Vagina (tissue), 2 donors: ENCODE measurements around the gene CTR9. TPM values are rescaled to one million over a fixed set of nuclear protein-coding genes. Genes with fewer than 3 reads are reported as not detected.
A peak's percentile ranks its signal among the peaks of the same experiment; 100 is the strongest.

Experiments used
- DNase-seq, 2 donors: peaks; one replicate each; pipeline ENCODE4 v3.0.0-alpha.2; 2017; ENCODE audit errors: extremely low spot score in 2 of 2
- H3K27ac ChIP-seq: fragments of 200-600 bp; sonication (generic); one replicate; pipeline ENCODE4 v1.5.1; 2019
- H3K27me3 ChIP-seq: fragments of 200-600 bp; sonication (generic); one replicate; pipeline ENCODE4 v1.5.1; 2019
- H3K36me3 ChIP-seq, 2 donors: fragments of 200-600 bp; sonication (generic); one replicate each; pipeline ENCODE4 v1.5.1; 2017 to 2019
- H3K4me1 ChIP-seq: fragments of 200-600 bp; sonication (generic); one replicate; pipeline ENCODE4 v1.5.1; 2019
- H3K4me3 ChIP-seq, 2 donors: fragments of 200-600 bp; sonication (generic); 1 replicate in 1 of 2; 2 replicates in 1 of 2; pipeline ENCODE4 v1.5.1; 2016 to 2019
- H3K9me3 ChIP-seq: fragments of 200-600 bp; sonication (generic); one replicate; pipeline ENCODE4 v1.5.1; 2019
- CTCF ChIP-seq, 3 experiments: fragments of 450-650 bp in 2 of 3; fragments of 200-600 bp in 1 of 3; sonication (generic) in 1 of 3; IDR thresholded peaks; one replicate each; pipeline ENCODE4 v1.5.1; 2017 to 2019; ENCODE audit warnings: antibody characterized with exemption in 3 of 3, mild to moderate bottlenecking in 2 of 3, moderate library complexity in 2 of 3
- POLR2A ChIP-seq, 2 donors: fragments of 450-650 bp; IDR thresholded peaks; one replicate each; pipeline ENCODE4 v1.6.1; 2017; ENCODE audit warnings: antibody characterized with exemption in 2 of 2, mild to moderate bottlenecking in 2 of 2, moderate library complexity in 2 of 2
- POLR2AphosphoS5 ChIP-seq, 2 donors: sonication (generic); formaldehyde crosslinking; IDR thresholded peaks; one replicate each; pipeline ENCODE4 v1.9.0; 2017; ENCODE audit warnings: antibody characterized with exemption in 2 of 2, mild to moderate bottlenecking in 2 of 2, low read depth in 1 of 2; ENCODE audit not compliant: insufficient read depth in 1 of 2
- intact Hi-C: fragments of 100-400 bp; cut with DNase I; formaldehyde crosslinking; loops from one replicate; pipeline ENCODE4 v1.15.1; 2023
- total RNA-seq: library from RNA; depleted of rRNA; stranded (reverse); fragments of >200 nt; gene quantifications from one replicate; pipeline ENCODE4 v1.2.3, GENCODE V29; 2016

Gene CTR9
- total RNA-seq, 1 donor from 2014 or later: 20.6 TPM

- Histone ChIP-seq H3K9me3 (no peaks in the 10 kb centered on the region), H3K27ac (no peak overlapping the region), H3K36me3 (no peaks in the 10 kb centered on the region), H3K27me3 (no peaks in the 10 kb centered on the region), H3K4me1 (peaks cover 31% of the 10 kb centered on the region), H3K4me3 (no peak overlapping the region)
- TF ChIP-seq POLR2AphosphoS5 (IDR thresholded peaks at IDR 0.05; ENCODE audit: insufficient read depth in 1 of 2, low read depth in 1 of 2): no peak
- DNase-seq: no peak
- intact Hi-C loops: no loop called here
Observed at GRCh38 chr11:10725114-10725906, 25.7 kb upstream of the CTR9 start.

- intact Hi-C loops: no loop called here
- Histone ChIP-seq H3K4me3 (no peak overlapping the region), H3K27me3 (no peaks in the 10 kb centered on the region), H3K9me3 (no peaks in the 10 kb centered on the region), H3K36me3 (no peaks in the 10 kb centered on the region), H3K4me1 (peaks cover 31% of the 10 kb centered on the region), H3K27ac (no peak overlapping the region)
- no peak for DNase-seq
- no peak for TF ChIP-seq POLR2AphosphoS5 (IDR thresholded peaks at IDR 0.05; ENCODE audit: insufficient read depth in 1 of 2, low read depth in 1 of 2)
- TF ChIP-seq CTCF (IDR thresholded peaks at IDR 0.05): no peak
- TF ChIP-seq POLR2A (IDR thresholded peaks at IDR 0.05): no peak
Observed at GRCh38 chr11:10725907-10726253, 25.2 kb upstream of the CTR9 start.

- DNase-seq: no peak
Observed at GRCh38 chr11:10727146-10727851, 23.7 kb upstream of the CTR9 start.

GRCh38 chr11:10728154-10728553 is 22.9 kb upstream of the CTR9 start:
- no peak for DNase-seq
- intact Hi-C loops: no loop called here
- Histone ChIP-seq H3K4me1 (peaks cover 31% of the 10 kb centered on the region), H3K36me3 (no peaks in the 10 kb centered on the region), H3K4me3 (no peak overlapping the region), H3K27me3 (no peaks in the 10 kb centered on the region), H3K9me3 (no peaks in the 10 kb centered on the region), H3K27ac (peak overlapping the region; percentile 62)
- no peak for TF ChIP-seq CTCF (IDR thresholded peaks at IDR 0.05)
- no peak for TF ChIP-seq POLR2AphosphoS5 (IDR thresholded peaks at IDR 0.05; ENCODE audit: insufficient read depth in 1 of 2, low read depth in 1 of 2)
- no peak for TF ChIP-seq POLR2A (IDR thresholded peaks at IDR 0.05)

More at GRCh38 chr11:10727146-10727851, 23.7 kb upstream of the CTR9 start:
- Histone ChIP-seq H3K9me3 (no peaks in the 10 kb centered on the region), H3K4me1 (peaks cover 31% of the 10 kb centered on the region), H3K27ac (peak overlapping the region; percentile 60), H3K4me3 (no peak overlapping the region), H3K36me3 (no peaks in the 10 kb centered on the region), H3K27me3 (no peaks in the 10 kb centered on the region)
- intact Hi-C loops: no loop called here
- peak in 1 of 2 donors; percentile 55 for TF ChIP-seq POLR2AphosphoS5 (IDR thresholded peaks at IDR 0.05; ENCODE audit: insufficient read depth in 1 of 2, low read depth in 1 of 2)
- TF ChIP-seq CTCF (IDR thresholded peaks at IDR 0.05): no peak
- no peak for TF ChIP-seq POLR2A (IDR thresholded peaks at IDR 0.05)

DNA sequence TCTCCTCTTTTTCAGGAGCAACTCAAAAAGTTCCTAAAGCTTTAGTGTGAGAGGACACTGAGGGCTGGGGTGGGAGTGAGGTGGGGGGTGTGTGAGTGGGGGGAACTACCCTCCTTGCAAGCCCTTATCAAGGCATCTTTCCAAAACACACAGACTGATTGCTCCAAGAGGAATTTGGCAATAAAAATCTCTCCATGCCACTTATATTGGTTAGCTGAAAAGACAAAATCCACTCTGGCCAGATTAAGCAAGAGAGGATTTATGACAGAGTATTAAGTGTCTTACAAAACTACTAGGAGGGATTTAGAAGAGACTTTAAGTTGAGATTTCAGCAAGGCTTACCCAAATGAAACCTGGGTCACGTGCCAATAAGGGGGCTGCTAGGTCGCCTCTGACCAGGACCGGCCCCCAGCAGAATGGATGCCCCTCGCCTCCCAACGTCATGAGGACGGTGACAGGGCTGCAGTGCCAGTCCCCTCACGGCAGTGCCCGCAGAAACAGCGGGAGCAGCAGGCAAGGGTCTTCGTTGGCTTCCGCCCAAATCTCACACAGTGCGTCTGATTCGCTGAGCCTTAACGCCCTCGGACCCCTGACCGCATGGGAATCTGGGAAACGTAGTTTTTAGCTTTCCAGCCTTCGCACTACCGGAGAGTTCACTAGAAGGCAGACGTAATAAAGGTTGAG is 22.1 kb upstream of the CTR9 start:
- DNase-seq: no peak
- Histone ChIP-seq H3K27me3 (no peaks in the 10 kb centered on the region), H3K4me3 (peak overlapping the region in 1 of 2 donors; percentile 23), H3K9me3 (no peaks in the 10 kb centered on the region), H3K36me3 (no peaks in the 10 kb centered on the region), H3K27ac (peak overlapping the region; percentile 62), H3K4me1 (peaks cover 31% of the 10 kb centered on the region)
- intact Hi-C loops: no loop called here
- TF ChIP-seq POLR2A (IDR thresholded peaks at IDR 0.05) (no peak), POLR2AphosphoS5 (IDR thresholded peaks at IDR 0.05; ENCODE audit: insufficient read depth in 1 of 2, low read depth in 1 of 2) (peak in 1 of 2 donors; percentile 46)
